ENCODE data around the gene GRM1.

GRCh38 chr6:146277142-146277541 is 248.3 kb downstream of the GRM1 start:
- TF ChIP-seq GATA2 (IDR thresholded peaks at IDR 0.05; ENCODE audit: low read depth, low read length): no peak
- no peak for TF ChIP-seq GATA3 (IDR thresholded peaks at IDR 0.05; ENCODE audit: low read depth, low read length)

All from SH-SY5Y (cell line).